HepG2 (cell line): ENCODE measurements around the gene TSEN34. TPM values are rescaled to one million over a fixed set of nuclear protein-coding genes. Genes with fewer than 3 reads are reported as not detected.
A peak's percentile ranks its signal among the peaks of the same experiment; 100 is the strongest.

Source experiments
- CREB3 ChIP-seq: sonication (generic); formaldehyde crosslinking; IDR thresholded peaks from 2 replicates; pipeline ENCODE4 v1.5.0; 2020; ENCODE audit warnings: missing genetic modification reagents
- EEA1 ChIP-seq: sonication (generic); formaldehyde crosslinking; IDR thresholded peaks from 2 replicates; pipeline ENCODE4 v1.5.1; 2020; ENCODE audit warnings: mild to moderate bottlenecking, missing genetic modification reagents, borderline replicate concordance
- GLMP ChIP-seq: sonication (generic); formaldehyde crosslinking; IDR thresholded peaks from 2 replicates; pipeline ENCODE4 v1.9.0; 2021; ENCODE audit warnings: missing genetic modification reagents, mild to moderate bottlenecking, borderline replicate concordance
- HOXA3 ChIP-seq: sonication (generic); formaldehyde crosslinking; IDR thresholded peaks from 2 replicates; pipeline ENCODE4 v1.5.0; 2020; ENCODE audit warnings: missing genetic modification reagents
- IKZF5 ChIP-seq: IDR thresholded peaks from 2 replicates; pipeline ENCODE4 v1.6.1; 2018; ENCODE audit warnings: missing genetic modification reagents, mild to moderate bottlenecking, missing compliant biosample characterization
- ISL2 ChIP-seq: sonication (generic); formaldehyde crosslinking; IDR thresholded peaks from 2 replicates; pipeline ENCODE4 v1.5.0; 2020; ENCODE audit warnings: missing genetic modification reagents
- MXI1 ChIP-seq: IDR thresholded peaks from 3 replicates; pipeline ENCODE4 v1.6.1; 2012; ENCODE audit warnings: low read depth, low read length, inconsistent platforms, borderline replicate concordance
- NKX3-1 ChIP-seq: sonication (generic); formaldehyde crosslinking; IDR thresholded peaks from 2 replicates; pipeline ENCODE4 v1.5.0; 2020; ENCODE audit warnings: missing genetic modification reagents
- RAD21 ChIP-seq: fragments of 450-650 bp; formaldehyde crosslinking; IDR thresholded peaks from 2 replicates; pipeline ENCODE4 v1.5.0; 2020; ENCODE audit warnings: mild to moderate bottlenecking
- RELA ChIP-seq: sonication (generic); formaldehyde crosslinking; IDR thresholded peaks from 2 replicates; pipeline ENCODE4 v1.4.0; 2020; ENCODE audit warnings: missing genetic modification reagents
- SETDB1 ChIP-seq: sonication (generic); formaldehyde crosslinking; IDR thresholded peaks from 2 replicates; pipeline ENCODE4 v1.5.1; 2020; ENCODE audit warnings: missing genetic modification reagents, mild to moderate bottlenecking, borderline replicate concordance
- TCF7L2 ChIP-seq: IDR thresholded peaks from 2 replicates; pipeline ENCODE4 v1.6.1; 2011; ENCODE audit warnings: mild to moderate bottlenecking, low read depth, low read length, moderate library complexity
- ZEB1 ChIP-seq: IDR thresholded peaks from 2 replicates; pipeline ENCODE4 v1.6.1; 2012; ENCODE audit warnings: mild to moderate bottlenecking, low read depth, inconsistent platforms; ENCODE audit not compliant: insufficient replicate concordance
- ZNF12 ChIP-seq: sonication (generic); formaldehyde crosslinking; IDR thresholded peaks from 2 replicates; pipeline ENCODE4 v1.5.0; 2020; ENCODE audit warnings: missing genetic modification reagents
- ZNF329 ChIP-seq: sonication (generic); formaldehyde crosslinking; IDR thresholded peaks from 2 replicates; pipeline ENCODE4 v1.9.0; 2021; ENCODE audit warnings: low read depth, mild to moderate bottlenecking, missing genetic modification reagents
- ZNF446 ChIP-seq: sonication (generic); formaldehyde crosslinking; IDR thresholded peaks from 2 replicates; pipeline ENCODE4 v1.5.0; 2020; ENCODE audit warnings: mild to moderate bottlenecking, missing genetic modification reagents
- ZNF724P ChIP-seq: sonication (generic); formaldehyde crosslinking; IDR thresholded peaks from 2 replicates; pipeline ENCODE4 v1.8.0; 2022; ENCODE audit warnings: missing genetic modification reagents, borderline replicate concordance
- polyA plus RNA-seq, 8 experiments: library from polyadenylated mRNA; depleted of rRNA in 3 of 8; stranded (reverse) in 7 of 8; unstranded in 1 of 8; fragments of >200 nt; fragmentation: Illumina TruSeq in 4 of 8; extraction: Trizol in 4 of 8; gene quantifications; 2 replicates each; pipeline versions ENCODE4 v1.2.1 to v1.2.3, GENCODE V29; 2011 to 2016; ENCODE audit warnings: low read depth in 4 of 8, missing spikeins in 1 of 8, mixed read lengths in 1 of 8; ENCODE audit not compliant: insufficient read depth in 1 of 8
- total RNA-seq, 5 experiments: library from RNA; depleted of rRNA; stranded (reverse); fragments of >200 nt; fragmentation: Illumina TruSeq; extraction: Trizol; gene quantifications; 2 replicates each; pipeline ENCODE4 v1.2.3, GENCODE V29; 2016; ENCODE audit warnings: low read depth in 1 of 5
- TF ChIP-seq, protein P1 (sequence below), 2 experiments: fragments of 450-650 bp in 1 of 2; sonication (generic) in 1 of 2; formaldehyde crosslinking; IDR thresholded peaks; 2 replicates each; pipeline versions ENCODE4 v1.5.0 to v1.8.0; 2020 to 2022; ENCODE audit warnings: mild to moderate bottlenecking in 1 of 2, missing genetic modification reagents in 1 of 2
- TF ChIP-seq, protein P2 (sequence below): IDR thresholded peaks from 2 replicates; pipeline ENCODE4 v1.6.1; 2012; ENCODE audit warnings: low read depth, low read length, improper control_type of control experiment
- TF ChIP-seq, protein P3 (sequence below): sonication (generic); formaldehyde crosslinking; IDR thresholded peaks from 2 replicates; pipeline ENCODE4 v1.4.0; 2020; ENCODE audit warnings: missing genetic modification reagents

The TSEN34 gene
- total and polyA plus RNA-seq, 2 of the 13 experiments (the other 11 are each of a cell fraction or from before 2014, with no cell fraction given), result 55.1 to 65.4 TPM

DNA sequence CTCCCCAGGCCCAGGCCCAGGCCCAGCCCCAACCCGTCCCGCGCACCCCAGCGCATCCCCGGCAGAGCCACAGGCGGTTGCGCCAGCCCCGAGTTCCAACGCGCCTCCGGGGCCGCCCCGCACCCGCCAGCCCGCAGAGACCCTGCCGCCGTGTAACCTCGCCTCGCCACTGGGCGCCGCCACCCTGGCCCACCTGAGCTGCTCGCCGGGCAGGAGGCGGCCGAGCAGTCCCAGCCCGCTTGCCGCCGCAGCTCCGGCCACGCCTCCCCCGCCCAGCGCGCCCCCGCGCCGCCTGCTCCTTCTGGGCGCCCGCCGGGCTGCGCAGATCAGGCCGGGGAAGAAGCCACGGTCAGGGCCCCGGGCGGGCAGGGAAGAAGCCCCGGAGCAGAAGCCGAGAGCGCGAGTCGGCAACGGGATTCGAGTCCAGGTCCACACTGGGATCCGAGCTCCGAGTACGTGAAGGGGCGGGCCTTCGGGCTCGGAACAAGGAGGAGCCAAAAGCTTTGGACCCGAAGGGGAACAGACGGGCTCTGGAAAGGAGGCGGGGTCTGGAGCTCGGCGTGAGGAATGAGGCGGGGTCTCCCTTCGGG lies 1.9 kb upstream of the TSEN34 start, which contains the start of gene MBOAT7 (continued):
- TF ChIP-seq, protein P1, sequence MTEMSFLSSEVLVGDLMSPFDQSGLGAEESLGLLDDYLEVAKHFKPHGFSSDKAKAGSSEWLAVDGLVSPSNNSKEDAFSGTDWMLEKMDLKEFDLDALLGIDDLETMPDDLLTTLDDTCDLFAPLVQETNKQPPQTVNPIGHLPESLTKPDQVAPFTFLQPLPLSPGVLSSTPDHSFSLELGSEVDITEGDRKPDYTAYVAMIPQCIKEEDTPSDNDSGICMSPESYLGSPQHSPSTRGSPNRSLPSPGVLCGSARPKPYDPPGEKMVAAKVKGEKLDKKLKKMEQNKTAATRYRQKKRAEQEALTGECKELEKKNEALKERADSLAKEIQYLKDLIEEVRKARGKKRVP (CRISPR knock-in tag; IDR thresholded peaks at IDR 0.05), result no peak
- TF ChIP-seq CREB3 (peak; percentile 60; the same call in 1 of the 2 replicates), SETDB1 (CRISPR knock-in tag) (no peak), MXI1 (peak; percentile 70; the same call in 1 of the 3 replicates), HOXA3 (CRISPR knock-in tag) (peak; percentile 61), ZNF329 (0 out of 2 replicates have a peak, but pooled peaks have one; percentile 54), EEA1 (CRISPR knock-in tag) (no peak), GLMP (CRISPR knock-in tag) (no peak), ZNF12 (CRISPR knock-in tag) (no peak), ISL2 (CRISPR knock-in tag) (peak; percentile 45; the same call in 1 of the 2 replicates), ZEB1 (no peak), TCF7L2 (no peak), RELA (no peak), IKZF5 (CRISPR knock-in tag) (no peak), NKX3-1 (CRISPR knock-in tag) (no peak), ZNF446 (CRISPR knock-in tag) (0 out of 2 replicates have a peak, but pooled peaks have one; percentile 37), ZNF724P (CRISPR knock-in tag) (no peak; the same call in 1 of the 2 replicates), RAD21 (peak; percentile 91)
- TF ChIP-seq, protein P2, sequence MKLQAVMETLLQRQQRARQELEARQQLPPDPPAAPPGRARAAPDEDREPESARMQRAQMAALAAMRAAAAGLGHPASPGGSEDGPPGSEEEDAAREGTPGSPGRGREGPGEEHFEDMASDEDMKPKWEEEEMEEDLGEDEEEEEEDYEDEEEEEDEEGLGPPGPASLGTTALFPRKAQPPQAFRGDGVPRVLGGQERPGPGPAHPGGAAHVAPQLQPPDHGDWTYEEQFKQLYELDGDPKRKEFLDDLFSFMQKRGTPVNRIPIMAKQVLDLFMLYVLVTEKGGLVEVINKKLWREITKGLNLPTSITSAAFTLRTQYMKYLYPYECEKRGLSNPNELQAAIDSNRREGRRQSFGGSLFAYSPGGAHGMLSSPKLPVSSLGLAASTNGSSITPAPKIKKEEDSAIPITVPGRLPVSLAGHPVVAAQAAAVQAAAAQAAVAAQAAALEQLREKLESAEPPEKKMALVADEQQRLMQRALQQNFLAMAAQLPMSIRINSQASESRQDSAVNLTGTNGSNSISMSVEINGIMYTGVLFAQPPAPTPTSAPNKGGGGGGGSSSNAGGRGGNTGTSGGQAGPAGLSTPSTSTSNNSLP, result no peak
- TF ChIP-seq, protein P3, sequence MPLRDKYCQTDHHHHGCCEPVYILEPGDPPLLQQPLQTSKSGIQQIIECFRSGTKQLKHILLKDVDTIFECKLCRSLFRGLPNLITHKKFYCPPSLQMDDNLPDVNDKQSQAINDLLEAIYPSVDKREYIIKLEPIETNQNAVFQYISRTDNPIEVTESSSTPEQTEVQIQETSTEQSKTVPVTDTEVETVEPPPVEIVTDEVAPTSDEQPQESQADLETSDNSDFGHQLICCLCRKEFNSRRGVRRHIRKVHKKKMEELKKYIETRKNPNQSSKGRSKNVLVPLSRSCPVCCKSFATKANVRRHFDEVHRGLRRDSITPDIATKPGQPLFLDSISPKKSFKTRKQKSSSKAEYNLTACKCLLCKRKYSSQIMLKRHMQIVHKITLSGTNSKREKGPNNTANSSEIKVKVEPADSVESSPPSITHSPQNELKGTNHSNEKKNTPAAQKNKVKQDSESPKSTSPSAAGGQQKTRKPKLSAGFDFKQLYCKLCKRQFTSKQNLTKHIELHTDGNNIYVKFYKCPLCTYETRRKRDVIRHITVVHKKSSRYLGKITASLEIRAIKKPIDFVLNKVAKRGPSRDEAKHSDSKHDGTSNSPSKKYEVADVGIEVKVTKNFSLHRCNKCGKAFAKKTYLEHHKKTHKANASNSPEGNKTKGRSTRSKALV (CRISPR knock-in tag), result 0 out of 2 replicates have a peak, but pooled peaks have one; percentile 20
